Right lobe of liver (tissue), 6 donors: ENCODE measurements around the gene EXOC4. TPM values are rescaled to one million over a fixed set of nuclear protein-coding genes. Genes with fewer than 3 reads are reported as not detected.

ENCODE experiments used
- ATAC-seq, 4 donors: fragments of 200-7000 bp; cut with Tn5 transposase; one replicate each; pipeline ENCODE4 v1.9.1; 2020; ENCODE audit warnings: mild to moderate bottlenecking in 4 of 4, moderate library complexity in 4 of 4
- DNase-seq, 3 donors: peaks; one replicate each; pipeline ENCODE4 v3.0.0-alpha.2; 2020
- H3K27ac ChIP-seq, 3 donors: fragments of 200-600 bp; one replicate each; pipeline ENCODE4 v1.8.0; 2022
- H3K27me3 ChIP-seq, 2 donors: fragments of 200-600 bp; one replicate each; pipeline ENCODE4 v1.8.0; 2022
- H3K36me3 ChIP-seq, 4 donors: fragments of 200-600 bp; sonication (generic) in 1 of 4; one replicate each; pipeline versions ENCODE4 v1.5.1 to v1.8.0; 2017 to 2022; ENCODE audit warnings: control low read depth in 1 of 4
- H3K4me1 ChIP-seq, 4 donors: fragments of 200-600 bp; sonication (generic) in 1 of 4; one replicate each; pipeline versions ENCODE4 v1.5.1 to v1.8.0; 2017 to 2022; ENCODE audit warnings: control low read depth in 1 of 4
- H3K4me3 ChIP-seq, 3 donors: fragments of 200-600 bp; one replicate each; pipeline ENCODE4 v1.8.0; 2022
- H3K9me3 ChIP-seq, 4 donors: fragments of 200-600 bp; sonication (generic) in 1 of 4; one replicate each; pipeline versions ENCODE4 v1.5.1 to v1.8.0; 2017 to 2022; ENCODE audit warnings: control low read depth in 1 of 4
- CTCF ChIP-seq, 4 donors: fragments of 200-600 bp in 3 of 4; fragments of 450-650 bp in 1 of 4; IDR thresholded peaks; one replicate each; pipeline versions ENCODE4 v1.5.1 to v1.8.0; 2016 to 2022; ENCODE audit warnings: antibody characterized with exemption in 4 of 4, mild to moderate bottlenecking in 2 of 4
- POLR2A ChIP-seq: fragments of 450-650 bp; IDR thresholded peaks from one replicate; pipeline ENCODE4 v1.6.1; 2017; ENCODE audit warnings: antibody characterized with exemption, mild to moderate bottlenecking
- WGBS: methylation state at CpG from one replicate; pipeline ENCODE4 v1.1.6; 2018; ENCODE audit warnings: low coverage, low lambda C conversion rate; ENCODE audit not compliant: insufficient coverage; ENCODE audit errors: missing lambda C conversion rate; 5-methylcytosine and 5-hydroxymethylcytosine counted together
- intact Hi-C, 2 donors: fragments of 100-400 bp; cut with DNase I; formaldehyde crosslinking; loops; one replicate each; pipeline versions ENCODE4 v1.11.2 to v1.14.1; 2022
- total RNA-seq, 6 experiments: library from RNA; depleted of rRNA in 2 of 6; stranded (reverse); fragments of >200 nt in 2 of 6; fragmentation: NEBNext Ultra II Directional in 3 of 6; extraction: Animal tissue kit (Norgen Biotek cat#: 25700) in 3 of 6; gene quantifications; one replicate each; pipeline versions ENCODE4 v1.1.0 to v1.2.4, GENCODE V29; 2016 to 2023
- donor health status: DM: no; HTN: yes; CAD: no.
- donor health status: DM: no; HTN: no; CAD: no.
- donor health status: DM: no; HTN: no; CAD: no.
- donor health status: DM: no; HTN: yes; CAD: no.
- donor health status: DM: no; HTN: yes; CAD: no.

Gene EXOC4
- total RNA-seq, 6 experiments from 2014 or later: 23.7 to 33.5 (median 30.0) TPM

- intact Hi-C loops: no loop called here
- DNase-seq (no peak), ATAC-seq (no peak)
- Histone ChIP-seq H3K36me3 (no peaks in the 10 kb centered on the region), H3K9me3 (no peaks in the 10 kb centered on the region), H3K27me3 (no peaks in the 10 kb centered on the region), H3K4me3 (no peak overlapping the region), H3K4me1 (no peaks in the 10 kb centered on the region), H3K27ac (no peak overlapping the region)
- WGBS: 94% methylated on average over 4 of the region's 4 CpGs
- no peak for TF ChIP-seq CTCF (IDR thresholded peaks at IDR 0.05)
- TF ChIP-seq POLR2A: no peak
Measured at GRCh38 chr7:133433165-133433812, 180.4 kb downstream of the EXOC4 start.

- Histone ChIP-seq H3K36me3 (no peaks in the 10 kb centered on the region), H3K9me3 (no peaks in the 10 kb centered on the region), H3K4me1 (no peaks in the 10 kb centered on the region), H3K4me3 (no peak overlapping the region), H3K27me3 (no peaks in the 10 kb centered on the region), H3K27ac (no peak overlapping the region)
- no peak for DNase-seq
- intact Hi-C loops: no loop called here
- peak in 3 of 4 donors; percentile 26 to 53 (median 51) for ATAC-seq
- 29% methylated on average over 3 of the region's 3 CpGs for WGBS
- TF ChIP-seq CTCF (IDR thresholded peaks at IDR 0.05): peak; percentile 35 to 39 (median 39)
- TF ChIP-seq POLR2A: no peak
Measured at GRCh38 chr7:133434246-133434865, 181.5 kb downstream of the EXOC4 start.

GRCh38 chr7:133436014-133436428, 183.1 kb downstream of the EXOC4 start:
- TF ChIP-seq CTCF (IDR thresholded peaks at IDR 0.05) (no peak), POLR2A (no peak)
- WGBS: 52% methylated on average over 3 of the region's 3 CpGs
- H3K4me3 ChIP-seq: no peak overlapping the region
- no peaks in the 10 kb centered on the region for H3K4me1 ChIP-seq
- H3K27ac ChIP-seq: no peak overlapping the region
- H3K27me3 ChIP-seq: no peaks in the 10 kb centered on the region
- no peaks in the 10 kb centered on the region for H3K9me3 ChIP-seq
- ATAC-seq (no peak), DNase-seq (no peak)
- no peaks in the 10 kb centered on the region for H3K36me3 ChIP-seq
- intact Hi-C loops: no loop called here

GRCh38 chr7:133437544-133437943, 184.7 kb downstream of the EXOC4 start:
- ATAC-seq: no peak
- Histone ChIP-seq H3K9me3 (no peaks in the 10 kb centered on the region), H3K4me1 (no peaks in the 10 kb centered on the region), H3K4me3 (no peak overlapping the region), H3K27ac (no peak overlapping the region), H3K27me3 (no peaks in the 10 kb centered on the region), H3K36me3 (no peaks in the 10 kb centered on the region)
- no peak for TF ChIP-seq CTCF (IDR thresholded peaks at IDR 0.05)
- TF ChIP-seq POLR2A: no peak
- no peak for DNase-seq
- intact Hi-C loops: no loop called here
- WGBS: 75% methylated on average over 3 of the region's 4 CpGs
